Endothelial cell (in vitro differentiated cells): Measurements from ENCODE around the gene HS2ST1. TPM values are rescaled to one million over a fixed set of nuclear protein-coding genes. Genes with fewer than 3 reads are reported as not detected.

Source experiments
- DNase-seq: peaks from one replicate; pipeline ENCODE4 v3.0.0; 2021; ENCODE audit warnings: low spot score
- H3K27ac Mint-ChIP-seq: one replicate; pipeline ENCODE4 v1.8.0; 2021; ENCODE audit warnings: mixed read lengths, inconsistent platforms; ENCODE audit not compliant: unreplicated experiment
- H3K27me3 Mint-ChIP-seq: one replicate; pipeline ENCODE4 v1.8.0; 2021; ENCODE audit warnings: mild to moderate bottlenecking, moderate library complexity, mixed read lengths, inconsistent platforms; ENCODE audit not compliant: unreplicated experiment
- H3K36me3 Mint-ChIP-seq: one replicate; pipeline ENCODE4 v1.8.0; 2021; ENCODE audit warnings: mild to moderate bottlenecking, low read depth, mixed read lengths, inconsistent platforms; ENCODE audit not compliant: unreplicated experiment
- H3K4me1 Mint-ChIP-seq: one replicate; pipeline ENCODE4 v1.8.0; 2021; ENCODE audit warnings: mild to moderate bottlenecking, mixed read lengths, inconsistent platforms; ENCODE audit not compliant: unreplicated experiment
- H3K4me3 Mint-ChIP-seq: one replicate; pipeline ENCODE4 v1.8.0; 2021; ENCODE audit warnings: mild to moderate bottlenecking, mixed read lengths, inconsistent platforms; ENCODE audit not compliant: unreplicated experiment
- H3K9me3 Mint-ChIP-seq: one replicate; pipeline ENCODE4 v1.8.0; 2021; ENCODE audit warnings: mixed read lengths, inconsistent platforms; ENCODE audit not compliant: unreplicated experiment
- CTCF ChIP-seq: fragments of 200-600 bp; sonication (generic); IDR thresholded peaks from one replicate; pipeline ENCODE4 v1.5.0; 2021; ENCODE audit warnings: antibody characterized with exemption; ENCODE audit not compliant: unreplicated experiment
- total RNA-seq: library from RNA; stranded (reverse); fragmentation: NEBNext Ultra II Directional; extraction: Animal tissue kit (Norgen Biotek cat#: 25700); gene quantifications from one replicate; pipeline ENCODE4 v1.2.1, GENCODE V29; 2021; ENCODE audit not compliant: unreplicated experiment

Gene HS2ST1
- total RNA-seq, 1 donor from 2014 or later: 22.1 TPM

DNA sequence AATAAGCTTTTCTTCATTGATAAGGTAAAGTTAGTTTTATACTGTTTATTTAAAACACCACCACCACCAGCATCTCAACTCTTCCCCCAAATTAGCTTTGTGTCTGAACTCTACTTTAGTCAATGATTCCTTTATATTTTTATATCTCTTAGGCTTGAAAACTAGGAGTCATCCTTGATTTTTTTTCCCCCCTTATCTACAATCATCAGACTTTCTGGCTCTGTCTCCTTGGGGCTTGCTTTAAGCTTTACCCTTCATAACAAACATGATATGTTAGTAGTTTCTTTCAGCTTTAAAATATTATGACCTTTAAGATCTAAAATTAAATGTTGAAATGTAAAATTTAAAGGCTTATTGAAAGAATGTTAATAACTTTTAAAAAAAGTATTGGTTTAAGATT lies 28.3 kb downstream of the HS2ST1 start:
- no peak for TF ChIP-seq CTCF
- no peak for DNase-seq
- Mint-ChIP-seq H3K36me3 (no peaks in the 10 kb centered on the region), H3K4me3 (no peak overlapping the region), H3K27me3 (no peaks in the 10 kb centered on the region), H3K27ac (no peak overlapping the region), H3K9me3 (no peaks in the 10 kb centered on the region), H3K4me1 (no peaks in the 10 kb centered on the region)

- Mint-ChIP-seq H3K36me3 (no peaks in the 10 kb centered on the region), H3K4me3 (no peak overlapping the region), H3K27ac (no peak overlapping the region), H3K4me1 (no peaks in the 10 kb centered on the region), H3K27me3 (no peaks in the 10 kb centered on the region), H3K9me3 (no peaks in the 10 kb centered on the region)
- no peak for TF ChIP-seq CTCF
- no peak for DNase-seq
Observed at GRCh38 chr1:86948212-86948611, 33.8 kb downstream of the HS2ST1 start.

GRCh38 chr1:86950712-86951419 lies 36.4 kb downstream of the HS2ST1 start:
- Mint-ChIP-seq H3K9me3 (no peaks in the 10 kb centered on the region), H3K4me3 (no peak overlapping the region), H3K36me3 (no peaks in the 10 kb centered on the region), H3K27me3 (no peaks in the 10 kb centered on the region), H3K4me1 (no peaks in the 10 kb centered on the region), H3K27ac (no peak overlapping the region)
- no peak for DNase-seq
- no peak for TF ChIP-seq CTCF

GRCh38 chr1:86951430-86951829 lies 37.0 kb downstream of the HS2ST1 start:
- no peak for DNase-seq
- no peak overlapping the region for H3K27ac Mint-ChIP-seq
- no peak for TF ChIP-seq CTCF
- H3K27me3 Mint-ChIP-seq: no peaks in the 10 kb centered on the region
- H3K4me3 Mint-ChIP-seq: no peak overlapping the region
- no peaks in the 10 kb centered on the region for H3K36me3 Mint-ChIP-seq
- no peaks in the 10 kb centered on the region for H3K4me1 Mint-ChIP-seq
- no peaks in the 10 kb centered on the region for H3K9me3 Mint-ChIP-seq

- DNase-seq: no peak
- Mint-ChIP-seq H3K27ac (no peak overlapping the region), H3K4me3 (no peak overlapping the region), H3K9me3 (no peaks in the 10 kb centered on the region), H3K36me3 (no peaks in the 10 kb centered on the region), H3K27me3 (no peaks in the 10 kb centered on the region), H3K4me1 (no peaks in the 10 kb centered on the region)
- no peak for TF ChIP-seq CTCF
Observed at GRCh38 chr1:86953167-86953566, 38.7 kb downstream of the HS2ST1 start.
